NB4 (cell line): ENCODE data around the gene EZH2.

Experiments used
- DNase-seq: peaks from one replicate; pipeline ENCODE4 v3.0.0; 2010; ENCODE audit warnings: low read depth
- H3K4me3 ChIP-seq: one replicate; pipeline ENCODE4 v1.5.1; 2011; ENCODE audit warnings: mild to moderate bottlenecking, low read depth, low read length, moderate library complexity
- CTCF ChIP-seq: IDR thresholded peaks from one replicate; pipeline ENCODE4 v1.5.1; 2012; ENCODE audit warnings: low read depth, low read length
- MAX ChIP-seq: IDR thresholded peaks from 2 replicates; pipeline ENCODE4 v1.6.1; 2011; ENCODE audit warnings: low read depth, low read length
- MYC ChIP-seq: IDR thresholded peaks from 2 replicates; pipeline ENCODE4 v1.6.1; 2011; ENCODE audit warnings: low read depth, low read length
- POLR2A ChIP-seq: IDR thresholded peaks from 2 replicates; pipeline ENCODE4 v1.6.1; 2011; ENCODE audit warnings: mild to moderate bottlenecking; ENCODE audit not compliant: insufficient read length; ENCODE audit errors: extremely low read depth

The EZH2 gene

GRCh38 chr7:148911626-148912025 is 27.5 kb upstream of the EZH2 start:
- DNase-seq, result no peak
- TF ChIP-seq CTCF (no peak), POLR2A (no peak), MYC (no peak), MAX (no peak)
- H3K4me3 ChIP-seq, result no peak overlapping the region

GRCh38 chr7:148909568-148909967 is 25.5 kb upstream of the EZH2 start:
- DNase-seq, result no peak
- TF ChIP-seq POLR2A, result no peak
- no peak for TF ChIP-seq CTCF
- TF ChIP-seq MYC, result no peak
- TF ChIP-seq MAX, result no peak
- no peak overlapping the region for H3K4me3 ChIP-seq

- H3K4me3 ChIP-seq, result no peak overlapping the region
- TF ChIP-seq MAX (no peak), CTCF (no peak), POLR2A (no peak), MYC (no peak)
- DNase-seq, result no peak
Measured at GRCh38 chr7:148906707-148907498, 22.8 kb upstream of the EZH2 start.

GRCh38 chr7:148905093-148905666 is 21.1 kb upstream of the EZH2 start:
- no peak for DNase-seq
- TF ChIP-seq MAX (no peak), CTCF (no peak), POLR2A (no peak), MYC (no peak)
- H3K4me3 ChIP-seq, result no peak overlapping the region

- TF ChIP-seq CTCF (no peak), MAX (no peak), POLR2A (no peak), MYC (no peak)
- DNase-seq, result peak; percentile 36
Measured at GRCh38 chr7:148903504-148903903, 19.4 kb upstream of the EZH2 start.

More at GRCh38 chr7:148903504-148903903, 19.4 kb upstream of the EZH2 start:
- H3K4me3 ChIP-seq, result no peak overlapping the region
